Activated effector memory CD4-positive, alpha-beta T cell treated with anti-CD3 and anti-CD28 coated beads, Interleukin-2, amount 50 U/mL, for 16 hours (primary cell): ENCODE measurements around the gene NRM.
A peak's percentile ranks its signal among the peaks of the same experiment; 100 is the strongest.
"Not testable (repeated sequence)": the region's sequence is repeated elsewhere in the genome, so short reads cannot be mapped to it uniquely, and the experiment has no call there.

Source experiments
- DNase-seq: peaks from one replicate; pipeline ENCODE4 v3.0.0-alpha.2; 2020

NRM gene

GRCh38 chr6:30664994-30665767 is 25.6 kb downstream of the NRM start:
- DNase-seq = no peak

DNA sequence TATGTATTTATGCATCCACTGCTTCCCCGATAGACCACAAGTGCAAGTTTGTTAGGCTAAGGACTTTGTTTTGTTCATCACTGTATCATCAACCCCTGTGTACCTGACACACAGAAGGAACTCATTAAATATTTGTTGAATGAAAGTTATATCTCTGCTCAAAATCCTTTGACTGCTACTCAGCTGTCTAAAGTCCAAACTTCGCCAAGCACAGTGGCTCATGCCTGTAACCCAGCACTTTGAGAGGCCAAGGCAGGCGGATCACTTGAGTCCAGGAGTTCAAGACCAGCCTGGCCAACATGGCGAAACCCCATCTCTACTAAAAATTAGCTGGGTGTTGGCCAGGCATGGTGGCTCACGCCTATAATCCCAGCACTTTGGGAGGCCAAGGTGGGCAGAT is 32.9 kb downstream of the NRM start:
- not testable (repeated sequence) for DNase-seq

GRCh38 chr6:30657454-30657853 is 33.3 kb downstream of the NRM start:
- no peak for DNase-seq

DNA sequence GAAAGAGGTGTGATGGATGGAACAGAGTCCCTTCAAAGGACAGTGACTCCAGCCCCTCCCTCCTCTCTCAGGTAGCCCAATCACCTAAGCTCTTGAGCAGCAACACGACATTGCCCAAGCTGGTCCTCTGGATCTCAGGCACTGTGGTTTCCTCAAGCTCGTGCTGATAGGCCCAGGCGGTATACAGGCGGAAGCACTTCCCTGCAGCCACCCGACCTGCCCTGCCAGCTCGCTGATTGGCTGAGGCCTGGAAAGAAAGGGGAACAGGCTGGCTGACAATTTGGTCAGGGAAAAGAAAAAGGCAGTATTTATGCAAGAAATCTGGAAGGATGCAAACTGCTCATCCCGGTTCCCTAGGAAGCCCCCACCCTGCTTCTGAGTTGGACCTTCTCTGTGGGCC is 34.3 kb downstream of the NRM start:
- DNase-seq = no peak

DNA sequence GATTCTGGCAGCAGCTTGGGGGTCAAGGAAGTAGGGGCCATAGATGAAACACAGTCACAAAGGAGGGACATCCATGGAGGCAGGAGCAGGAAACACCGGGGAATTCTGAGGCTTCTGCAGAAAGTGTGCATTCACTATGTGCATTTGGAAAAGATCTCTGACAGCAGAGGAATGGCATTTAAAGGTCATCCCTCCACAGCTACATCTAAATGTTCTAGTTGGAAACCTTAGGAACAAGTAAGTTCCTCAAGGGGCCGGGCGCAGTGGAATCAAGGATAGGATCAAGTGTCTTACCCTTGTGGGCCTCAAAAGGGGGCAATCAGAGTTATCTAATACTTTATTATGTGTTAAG is 35.1 kb downstream of the NRM start:
- DNase-seq = no peak

DNA sequence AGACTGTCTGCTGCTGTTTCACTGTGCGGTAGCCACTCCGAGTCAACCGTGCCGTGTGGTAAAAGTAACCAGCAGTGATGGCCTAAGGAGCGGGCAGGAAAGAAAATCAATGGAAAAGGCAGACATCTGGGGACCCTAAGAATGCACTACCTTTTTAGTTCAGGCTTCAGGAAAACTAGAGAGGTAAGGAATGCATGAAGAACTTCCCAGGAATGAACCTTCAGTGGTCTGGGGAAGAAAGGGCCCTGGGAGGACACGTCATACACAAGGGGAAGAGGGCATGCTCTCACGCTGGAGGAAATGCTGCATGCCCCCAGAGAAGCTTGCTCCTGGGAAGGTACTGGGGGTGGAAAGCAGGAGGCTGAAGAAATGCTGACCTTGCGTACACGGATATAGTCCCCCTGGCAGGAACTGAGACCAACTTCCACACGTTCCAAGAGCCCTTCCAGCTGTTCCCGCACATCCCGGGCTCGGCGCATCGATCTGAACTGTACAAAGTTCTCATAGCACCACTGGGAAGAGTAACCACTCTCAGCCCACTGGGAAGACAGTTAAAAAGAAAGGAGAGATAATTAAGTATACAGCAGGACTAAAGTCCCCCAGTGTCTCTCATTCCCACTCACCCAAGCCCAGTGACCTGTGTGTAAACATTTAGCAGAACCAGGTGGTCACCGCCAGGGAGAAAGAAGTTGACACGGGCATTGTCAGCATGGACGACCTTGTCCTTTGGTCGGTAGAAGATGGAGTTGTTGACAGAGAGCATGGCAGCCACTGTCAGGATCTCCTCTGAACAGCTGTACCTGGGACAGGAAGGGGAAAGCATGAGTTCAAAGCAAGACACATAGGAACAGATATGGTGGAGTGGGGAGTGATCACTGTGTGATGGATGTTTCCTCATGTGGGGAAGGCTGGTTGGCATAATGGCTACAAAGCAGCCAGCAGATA is 35.7 kb downstream of the NRM start:
- DNase-seq = no peak

GRCh38 chr6:30651143-30651542 is 39.6 kb downstream of the NRM start:
- DNase-seq = no peak

DNA sequence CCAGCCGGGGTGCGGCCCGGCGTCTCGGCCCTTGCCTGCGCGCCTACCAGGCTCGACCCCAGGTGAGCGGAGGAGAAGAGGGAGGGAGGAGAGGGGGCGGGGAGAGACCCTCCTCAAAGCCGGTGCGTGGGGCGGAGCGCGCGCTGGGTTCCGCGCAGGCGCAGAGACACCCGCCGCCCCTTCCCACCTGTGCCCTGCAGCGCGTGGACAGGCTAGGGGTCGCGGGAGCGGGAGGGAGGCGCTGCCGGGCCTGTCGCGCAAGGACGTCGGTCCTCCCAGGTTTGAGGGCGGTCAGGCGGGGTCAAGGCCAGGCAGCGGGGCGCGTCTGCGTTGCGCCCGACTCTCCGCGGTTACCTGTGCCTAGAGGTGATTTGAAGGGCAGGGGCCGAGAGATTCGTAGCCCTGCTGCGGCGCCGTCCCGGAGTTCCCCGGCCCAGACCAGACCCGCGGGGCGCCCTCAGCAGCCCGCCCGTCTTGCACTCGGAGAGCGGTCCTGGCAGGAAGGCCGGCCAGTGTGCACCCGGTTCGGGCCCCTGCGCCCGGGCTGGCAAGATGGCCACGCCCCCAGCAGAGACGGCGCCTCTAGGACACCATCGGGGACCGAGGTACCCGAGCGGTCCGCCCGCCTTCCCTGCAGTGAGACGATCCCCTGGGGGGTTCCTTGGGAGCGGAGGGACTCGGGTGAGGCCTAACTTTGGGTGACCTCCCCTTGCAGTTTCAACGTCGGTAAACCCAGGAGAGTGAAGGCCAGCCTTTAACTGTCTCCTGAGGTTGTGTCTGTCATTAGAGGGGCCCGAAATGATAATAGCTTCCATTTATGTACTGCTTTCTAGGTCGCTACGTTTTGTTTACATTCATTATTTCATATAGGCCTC is 43.3 kb downstream of the NRM start:
- DNase-seq = peak; percentile 91

- DNase-seq = peak; percentile 97
These were observed 44.1 kb downstream of the NRM start, which contains the start of gene C6orf136 for GRCh38 chr6:30646450-30647241. Gene C6orf136, plus strand, starts transcription at chr6:30647133. Its CDS starts 99 bp downstream, at chr6:30647232.

DNA sequence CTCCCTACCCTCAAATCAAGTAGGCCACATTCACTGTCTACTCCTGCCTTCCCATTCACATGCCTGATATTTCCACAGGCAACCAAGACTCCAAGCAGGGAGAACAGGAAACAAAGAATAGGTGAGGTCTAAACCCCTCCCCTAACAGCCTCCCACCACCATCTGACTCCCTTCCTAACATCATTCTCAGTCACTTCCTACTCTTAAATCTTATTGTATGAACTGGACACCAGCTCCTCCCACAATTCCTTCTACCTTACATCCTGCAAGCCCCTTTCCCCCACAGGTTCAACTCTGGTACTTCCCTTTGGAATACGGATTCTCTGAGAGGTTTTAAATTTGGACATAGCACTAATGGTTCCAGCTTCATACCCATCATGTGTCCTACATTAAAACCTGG is 44.8 kb downstream of the NRM start:
- DNase-seq = no peak

- DNase-seq = no peak
These were observed 46.0 kb downstream of the NRM start for GRCh38 chr6:30644769-30645168.

GRCh38 chr6:30643656-30644055 is 47.1 kb downstream of the NRM start:
- DNase-seq = no peak

- DNase-seq = no peak
These were observed 49.7 kb downstream of the NRM start for GRCh38 chr6:30641048-30641447.

- DNase-seq = no peak
These were observed 50.3 kb downstream of the NRM start for GRCh38 chr6:30640481-30640880.
